NCI-H774 (cell line): ENCODE data around the gene ANKRD37.
A peak's percentile ranks its signal among the peaks of the same experiment; 100 is the strongest.

Source experiments
- DNase-seq: peaks from one replicate; lab custom pipeline; 2025; lab: John Stamatoyannopoulos, UW

The ANKRD37 gene

GRCh38 chr4:185421366-185422124, 24.9 kb downstream of the ANKRD37 start:
- DNase-seq, result no peak

GRCh38 chr4:185424905-185425646, 28.4 kb downstream of the ANKRD37 start:
- DNase-seq, result no peak

- DNase-seq, result peak; percentile 84
Observed at GRCh38 chr4:185425647-185426352, 29.2 kb downstream of the ANKRD37 start, which contains the start of gene UFSP2. UFSP2 (minus strand) TSS chr4:185425964; CDS start chr4:185425868, 96 bp downstream.

GRCh38 chr4:185426960-185427688, 30.5 kb downstream of the ANKRD37 start:
- DNase-seq, result no peak

GRCh38 chr4:185429660-185430059, 33.0 kb downstream of the ANKRD37 start:
- DNase-seq, result no peak

- DNase-seq, result no peak
Observed at GRCh38 chr4:185435466-185435865, 38.8 kb downstream of the ANKRD37 start.

- DNase-seq, result no peak
Observed at GRCh38 chr4:185437809-185438208, 41.2 kb downstream of the ANKRD37 start.

GRCh38 chr4:185441479-185441878, 44.8 kb downstream of the ANKRD37 start:
- no peak for DNase-seq

- no peak for DNase-seq
Observed at GRCh38 chr4:185445209-185445608, 48.6 kb downstream of the ANKRD37 start.
